ENCODE measurements around the gene CGN.
"Not testable (repeated sequence)": the region's sequence is repeated elsewhere in the genome, so short reads cannot be mapped to it uniquely, and the experiment has no call there.

The CGN gene

DNA sequence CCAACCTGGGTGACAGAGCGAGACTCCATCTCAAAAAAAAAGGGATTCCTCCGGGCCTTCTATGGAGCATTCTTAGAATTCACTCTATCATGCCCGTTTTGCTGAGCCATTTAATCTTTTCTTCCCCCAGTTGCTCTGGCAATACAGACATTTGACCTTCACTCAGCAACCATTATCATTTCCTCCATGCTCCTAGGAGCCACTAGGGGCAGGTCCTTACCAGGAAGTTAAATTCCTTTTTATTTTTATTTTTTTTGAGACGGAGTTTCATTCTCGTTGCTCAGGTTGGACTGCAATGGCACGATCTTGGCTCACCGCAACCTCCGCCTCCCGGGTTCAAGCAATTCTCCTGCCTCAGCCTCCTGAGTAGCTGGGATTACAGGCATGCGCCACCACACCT is 9.7 kb upstream of the CGN start:
- no peak for DNase-seq

DNA sequence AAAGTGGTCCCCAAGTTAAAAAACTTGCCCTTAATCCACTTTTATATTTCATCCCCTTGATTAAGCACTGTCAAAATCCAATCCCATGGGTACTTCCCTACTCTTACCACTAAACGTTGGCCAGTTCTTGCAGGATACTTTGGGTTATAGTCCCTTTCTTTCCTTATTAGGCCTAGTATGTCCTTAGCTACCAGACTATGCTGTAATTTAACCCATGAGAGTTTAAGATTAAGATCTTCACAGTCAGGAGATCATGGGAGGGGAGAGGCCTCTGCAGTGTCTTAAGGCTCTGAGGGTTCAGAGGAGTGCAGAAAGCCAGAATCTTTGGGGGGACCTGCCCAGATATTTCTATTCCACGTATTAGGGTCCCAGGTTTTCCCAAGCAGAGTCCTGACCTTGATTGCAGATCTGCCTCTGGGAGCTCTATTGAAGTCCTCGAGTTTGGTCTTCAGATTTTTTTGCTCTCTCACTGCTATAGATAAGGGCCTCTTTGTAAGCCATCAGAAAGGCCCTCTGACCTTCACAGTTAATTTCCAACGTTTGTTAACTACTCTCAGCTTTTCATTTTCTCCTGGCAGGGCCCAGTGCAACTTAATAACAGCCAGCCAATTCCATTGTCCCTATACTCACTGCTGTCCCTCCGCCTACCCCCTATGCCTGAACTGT is 9.0 kb upstream of the CGN start:
- no peak for DNase-seq

DNA sequence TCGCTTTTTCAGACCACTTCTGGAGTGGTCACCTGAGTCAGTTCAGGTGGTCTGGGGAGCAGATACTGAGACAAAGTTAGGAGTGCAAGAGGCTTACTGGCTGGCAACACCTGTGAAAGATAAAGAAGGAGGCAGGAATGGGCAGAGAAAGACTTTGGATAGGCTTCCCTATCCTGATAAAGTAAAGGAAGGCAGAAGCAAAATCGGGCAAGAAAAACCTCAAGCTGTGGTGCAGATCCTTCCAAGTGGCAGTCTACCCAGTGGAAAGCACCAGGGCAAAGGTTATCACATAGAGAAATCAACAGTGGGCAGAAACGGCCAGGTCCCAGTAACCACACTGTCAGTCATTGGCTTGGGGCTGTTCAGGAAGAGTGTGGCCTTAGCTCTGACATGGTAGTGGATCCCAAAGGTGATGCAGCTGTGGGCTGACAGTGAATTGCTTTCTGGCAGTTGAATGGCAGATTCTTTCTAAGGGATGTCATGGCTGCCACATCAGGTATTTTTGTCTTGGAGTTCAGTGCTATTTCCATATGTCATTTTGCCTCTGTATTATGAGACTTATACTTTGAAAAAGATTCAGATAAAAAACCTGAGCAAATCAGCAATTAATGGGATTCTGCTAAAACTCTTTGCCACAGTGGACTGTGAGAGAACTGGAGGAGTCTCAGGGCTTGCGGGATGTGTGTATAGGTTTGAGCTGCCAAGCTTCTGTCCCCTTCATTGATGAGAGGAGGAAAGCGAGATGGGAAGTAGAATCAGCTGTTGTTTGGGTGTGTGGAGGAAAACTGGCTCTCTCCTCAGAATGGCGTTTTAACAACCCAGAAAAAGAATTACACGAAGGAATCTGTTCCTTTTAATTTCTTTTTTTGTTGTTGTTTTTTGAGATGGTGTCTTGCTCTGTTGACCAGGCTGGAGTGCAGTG is 8.1 kb upstream of the CGN start:
- no peak for DNase-seq

DNA sequence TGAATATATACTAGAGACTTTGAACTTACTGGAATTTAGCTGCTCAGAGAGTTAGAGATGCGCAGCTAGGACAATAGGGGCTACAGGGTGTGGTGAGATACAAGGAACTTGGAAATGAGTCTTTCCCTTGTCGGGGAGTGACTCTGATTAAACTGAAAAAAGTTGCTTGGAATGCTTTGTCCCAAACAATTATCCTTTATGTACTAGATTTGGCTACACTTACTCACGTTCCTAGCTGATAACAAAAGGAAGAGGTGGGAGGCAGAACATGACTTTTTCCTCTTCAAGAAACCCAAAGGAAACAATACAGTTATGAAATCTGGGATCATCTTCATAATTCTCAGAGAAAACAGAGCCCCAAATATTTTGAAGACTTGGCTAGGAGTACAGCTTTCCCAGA is 6.9 kb upstream of the CGN start:
- DNase-seq: no peak

DNA sequence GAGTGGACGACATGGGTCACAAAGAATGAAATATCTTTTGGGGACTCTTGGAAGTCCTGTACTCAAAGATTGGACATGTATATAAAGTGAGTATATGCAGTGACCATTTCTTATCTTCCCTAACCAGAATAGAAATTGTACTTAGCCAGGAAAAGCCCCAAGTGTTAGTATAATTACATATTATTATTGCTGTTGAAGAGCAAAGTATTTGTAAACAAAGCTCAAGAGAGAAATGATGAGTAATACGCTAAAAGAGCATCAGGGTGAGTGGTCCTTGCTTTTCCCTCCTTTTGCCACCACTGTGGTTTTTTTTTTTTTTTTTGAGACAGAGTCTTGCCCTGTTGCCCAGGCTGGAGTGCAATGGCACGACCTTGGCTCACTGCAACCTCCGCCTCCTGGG is 6.4 kb upstream of the CGN start:
- no peak for DNase-seq

DNA sequence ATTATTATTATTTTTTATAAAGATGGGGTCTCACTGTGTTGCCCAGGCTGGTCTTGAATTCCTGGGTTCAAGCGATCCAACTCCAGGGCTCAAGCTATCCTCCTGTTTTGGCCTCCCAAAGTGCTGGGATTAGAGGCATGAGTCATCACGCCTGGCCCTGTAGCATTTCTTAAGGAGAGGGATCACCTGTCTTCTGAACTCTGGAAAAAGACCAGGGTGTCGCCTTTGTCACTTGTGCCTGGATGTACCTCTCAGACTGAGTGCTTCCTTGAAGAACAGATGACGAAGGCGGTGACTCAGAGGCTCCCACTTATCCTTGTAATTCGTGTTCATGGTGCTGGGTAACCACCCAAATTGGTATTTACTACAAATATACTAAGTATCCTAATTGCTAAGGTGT is 2.4 kb upstream of the CGN start:
- DNase-seq: no peak

DNA sequence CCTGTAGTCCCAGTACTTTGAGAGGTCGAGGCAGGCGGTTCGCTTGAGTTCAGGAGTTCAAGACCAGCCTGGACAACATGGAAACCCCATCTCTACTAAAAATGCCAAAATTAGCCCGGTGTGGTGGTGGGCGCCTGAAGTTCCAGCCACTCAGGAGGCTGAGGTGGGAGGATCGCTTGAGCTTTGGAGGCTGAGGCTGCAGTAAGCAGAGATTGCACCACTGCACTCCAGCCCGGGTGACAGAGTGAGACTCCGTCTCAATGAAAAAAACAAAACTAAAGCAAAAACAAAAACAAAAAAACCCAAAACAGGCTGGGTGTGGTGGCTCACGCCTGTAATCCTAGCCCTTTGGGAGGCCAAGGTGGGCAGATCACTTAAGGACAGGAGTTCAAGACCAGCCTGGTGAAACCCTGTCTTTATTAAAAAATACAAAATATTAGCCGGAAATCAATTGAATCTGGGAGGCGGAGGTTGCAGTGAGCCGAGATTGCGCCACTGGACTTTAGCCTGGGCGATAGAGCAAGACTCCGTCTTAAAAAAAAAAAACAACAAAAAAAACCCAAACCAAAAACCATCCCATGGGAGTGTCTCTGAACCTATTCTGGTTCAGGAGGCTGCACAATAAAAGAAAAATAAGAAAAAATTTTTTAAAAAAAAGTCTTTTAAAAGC is 1.7 kb upstream of the CGN start:
- DNase-seq: no peak

DNA sequence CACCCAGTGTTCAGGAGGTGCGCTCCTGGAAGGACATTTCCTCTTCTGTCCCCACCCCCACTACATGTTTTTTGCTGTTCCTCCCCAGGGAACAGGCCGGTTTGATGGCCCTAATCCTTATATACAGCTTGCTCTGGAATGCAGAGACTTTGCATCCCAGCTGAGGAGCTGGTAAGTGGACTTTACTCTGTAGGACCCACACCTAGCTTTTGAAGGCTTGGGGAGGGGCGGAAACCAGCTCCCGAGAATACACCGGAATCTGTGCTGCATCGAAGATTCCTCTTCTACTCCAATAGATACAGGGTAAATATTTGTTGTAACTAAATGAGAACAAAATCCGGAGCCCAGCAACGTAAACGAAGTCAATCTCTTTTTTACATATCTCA is 1.2 kb upstream of the CGN start:
- DNase-seq: no peak

DNA sequence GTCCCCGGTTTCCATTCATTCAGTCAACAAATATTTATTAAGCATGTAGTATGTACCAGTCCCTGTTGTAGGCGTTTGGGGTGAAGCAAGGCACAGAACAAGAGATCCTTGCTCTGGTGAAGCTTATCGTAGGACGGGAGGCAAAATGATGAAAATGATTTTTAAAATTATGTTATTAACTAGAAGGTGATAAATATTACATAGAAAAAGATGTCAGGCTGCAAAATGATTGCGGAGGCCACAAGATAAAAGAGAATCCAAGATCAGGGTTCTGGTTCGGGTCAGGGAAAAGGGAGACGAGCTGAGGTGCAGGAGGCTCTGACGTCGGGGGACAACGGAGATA is 602 bp upstream of the CGN start:
- no peak for DNase-seq

DNA sequence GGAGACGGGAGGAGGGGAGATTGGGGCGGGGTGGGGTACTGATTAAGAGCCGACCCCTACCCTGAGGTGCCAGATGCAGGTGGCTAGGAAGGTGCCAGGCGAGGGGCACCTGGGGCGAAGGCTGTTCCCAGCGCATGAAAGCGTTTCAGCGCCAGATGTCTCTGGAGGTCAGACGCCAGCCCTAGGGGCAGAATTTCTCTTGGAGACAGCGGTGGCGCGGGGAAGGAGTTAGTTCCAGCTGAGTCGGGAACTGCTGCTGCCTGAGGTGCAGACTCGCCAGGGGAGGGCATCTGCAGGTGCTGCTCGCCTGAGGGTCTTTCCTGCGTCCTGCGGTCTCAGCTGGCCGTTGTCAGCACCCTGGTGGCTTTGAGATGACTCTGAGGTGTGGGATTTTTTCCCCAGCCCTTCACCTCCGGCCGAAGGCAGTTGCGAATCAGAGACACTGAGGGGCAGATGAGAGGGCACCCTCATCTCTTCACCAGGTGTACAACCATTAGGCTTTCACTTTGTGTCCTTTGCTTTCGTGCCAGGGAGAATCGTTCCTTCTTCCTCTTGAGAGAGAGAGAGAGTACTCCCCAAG is 539 bp downstream of the CGN start:
- no peak for DNase-seq

DNA sequence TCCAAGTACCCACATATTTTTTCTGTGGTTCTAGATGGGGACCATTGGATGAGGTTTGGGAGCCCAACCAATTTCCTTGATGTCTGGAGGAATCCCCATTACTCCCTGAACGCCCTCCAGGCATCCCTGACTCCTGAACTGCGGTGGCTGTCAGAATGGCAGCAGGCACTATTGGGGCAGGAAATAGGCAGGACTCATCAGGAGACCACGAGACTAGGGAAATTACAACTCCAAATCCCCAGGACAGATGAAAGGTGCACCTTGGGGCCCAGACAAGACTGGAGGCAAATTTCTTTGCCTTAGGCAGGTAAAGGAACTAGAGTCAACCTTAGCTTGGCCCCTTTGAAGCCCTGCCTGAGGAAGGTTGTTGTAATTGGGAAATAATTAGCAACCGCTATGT is 1.1 kb downstream of the CGN start:
- DNase-seq: no peak

DNA sequence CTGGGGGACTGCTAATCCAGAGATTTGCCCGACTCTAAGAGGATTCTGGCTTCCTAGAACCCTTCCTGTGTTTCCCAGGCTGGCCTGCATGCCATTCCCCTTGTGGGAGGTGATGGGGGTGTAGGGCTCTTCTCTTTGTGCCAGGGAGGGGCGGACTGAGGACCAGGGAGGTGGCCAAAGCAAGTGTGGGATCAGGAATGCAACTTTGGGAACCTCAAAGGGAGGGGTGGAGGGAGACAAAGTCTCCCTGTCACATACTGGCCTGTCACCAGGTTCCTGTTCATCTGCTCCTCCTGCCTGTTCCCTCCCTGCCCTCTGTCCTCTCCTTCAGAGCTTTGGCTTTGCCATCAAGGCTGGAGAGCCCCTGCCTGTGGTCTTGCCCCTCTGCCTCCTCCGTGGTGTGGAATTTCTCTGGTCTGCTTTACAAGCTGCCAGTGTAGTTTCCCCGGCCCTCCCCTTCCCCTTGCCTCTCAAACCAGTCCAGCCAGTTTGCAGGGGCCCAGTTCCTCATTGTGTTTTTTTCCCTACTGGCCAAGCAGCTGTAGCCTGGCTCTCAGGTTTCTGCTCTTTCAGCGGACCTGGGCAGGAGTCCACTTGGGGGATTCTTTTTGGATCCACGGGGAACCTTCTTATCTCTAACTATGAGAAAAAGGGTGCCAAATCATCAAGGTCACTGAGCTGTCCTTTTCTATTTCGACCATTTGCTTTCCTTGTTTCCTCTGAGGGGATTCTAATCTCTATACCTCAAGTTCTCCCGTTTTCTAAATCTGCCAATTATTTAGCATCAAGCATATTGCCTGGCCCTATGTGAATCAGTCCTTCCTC is 1.8 kb downstream of the CGN start:
- DNase-seq: no peak

DNA sequence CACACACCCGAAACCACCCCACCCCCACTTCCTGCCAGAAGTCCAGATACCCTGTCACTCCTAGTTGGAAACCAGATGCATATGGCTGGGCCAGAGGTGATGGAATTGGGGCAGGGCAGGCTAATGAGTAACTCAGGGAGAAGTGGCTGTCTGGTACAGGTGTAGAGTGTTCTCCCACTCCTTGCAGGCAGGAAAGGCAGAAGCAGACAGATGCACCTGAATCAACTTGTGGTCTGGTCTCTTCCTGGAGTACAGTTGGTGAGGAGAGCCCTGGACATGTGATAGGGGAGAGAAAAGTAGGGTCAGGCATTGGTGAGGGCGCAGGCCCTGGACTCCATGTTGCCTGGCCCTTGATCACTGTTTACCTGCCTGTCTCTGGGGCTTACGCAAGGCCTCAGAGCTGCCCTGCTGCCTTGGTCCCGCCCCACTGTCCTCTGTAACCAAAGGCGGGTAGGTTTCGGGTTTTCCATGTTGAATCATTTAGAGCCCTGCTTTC is 2.5 kb downstream of the CGN start:
- DNase-seq: no peak

DNA sequence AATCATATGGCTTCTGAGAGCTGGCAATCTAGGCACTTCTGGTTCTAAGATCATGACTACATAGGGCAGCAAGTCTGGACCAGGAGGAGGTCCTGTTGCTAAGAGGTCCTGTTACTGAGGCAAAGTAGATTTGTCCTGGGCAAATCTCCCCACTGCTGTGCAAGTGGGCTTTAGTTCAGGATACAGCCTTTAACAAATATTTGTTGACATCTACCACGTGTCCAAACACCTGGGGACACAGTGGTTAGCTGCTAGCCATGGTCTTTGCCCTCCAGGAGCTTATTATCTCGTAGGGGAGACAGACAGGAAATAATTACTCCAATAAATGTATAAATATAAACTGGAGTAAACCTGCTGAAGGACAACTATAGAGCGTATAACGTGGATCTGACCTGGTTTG is 3.2 kb downstream of the CGN start:
- DNase-seq: no peak

DNA sequence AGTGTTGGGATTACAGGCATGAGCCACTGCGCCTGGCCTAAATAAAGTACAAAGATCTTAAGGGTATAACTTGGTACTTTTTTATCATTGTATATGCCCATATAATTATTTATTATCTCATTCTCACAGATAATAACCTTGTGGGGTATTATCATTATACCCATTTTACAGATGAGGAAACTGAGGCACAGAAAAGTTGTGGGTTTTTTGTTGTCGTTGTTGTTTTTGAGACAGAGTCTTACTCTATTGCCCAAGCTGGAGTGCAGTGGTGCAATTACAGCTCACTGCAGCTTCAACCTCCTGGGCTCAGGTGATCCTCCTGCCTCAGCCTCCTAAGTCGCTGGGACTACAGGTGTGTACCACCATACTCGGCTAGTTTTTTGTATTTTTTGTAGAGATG is 4.1 kb downstream of the CGN start:
- no peak for DNase-seq

DNA sequence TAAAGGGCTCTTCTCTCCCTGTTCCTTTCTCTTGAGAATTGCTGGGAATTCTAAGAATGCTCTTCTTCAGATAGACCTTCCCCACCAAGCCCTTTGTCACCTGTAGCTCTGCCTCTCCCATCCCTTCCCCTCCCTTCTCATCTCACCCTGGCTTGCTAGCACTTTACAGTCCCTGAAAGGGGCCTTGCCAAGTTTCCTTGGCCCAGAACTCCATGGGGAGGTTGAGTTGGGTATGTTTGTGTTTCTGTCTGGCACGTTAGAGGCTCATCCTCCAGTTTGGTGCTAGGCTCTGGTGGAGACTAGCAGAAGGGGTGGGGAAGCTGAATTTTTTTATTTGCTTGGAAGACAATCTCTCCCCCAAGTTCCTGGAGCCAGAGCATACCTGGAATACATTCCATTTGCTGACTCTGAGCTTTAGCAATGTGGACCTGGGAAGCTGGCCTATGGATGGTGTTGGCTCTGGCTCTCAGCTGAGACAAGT is 4.9 kb downstream of the CGN start:
- DNase-seq: no peak

DNA sequence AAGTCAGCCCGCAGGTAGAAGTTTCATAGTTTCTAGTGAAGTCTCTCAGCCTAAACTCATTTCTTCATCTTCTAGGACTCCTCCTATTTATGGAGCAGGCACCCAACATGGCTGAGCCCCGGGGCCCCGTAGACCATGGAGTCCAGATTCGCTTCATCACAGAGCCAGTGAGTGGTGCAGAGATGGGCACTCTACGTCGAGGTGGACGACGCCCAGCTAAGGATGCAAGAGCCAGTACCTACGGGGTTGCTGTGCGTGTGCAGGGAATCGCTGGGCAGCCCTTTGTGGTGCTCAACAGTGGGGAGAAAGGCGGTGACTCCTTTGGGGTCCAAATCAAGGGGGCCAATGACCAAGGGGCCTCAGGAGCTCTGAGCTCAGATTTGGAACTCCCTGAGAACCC is 7.2 kb downstream of the CGN start:
- no peak for DNase-seq

DNA sequence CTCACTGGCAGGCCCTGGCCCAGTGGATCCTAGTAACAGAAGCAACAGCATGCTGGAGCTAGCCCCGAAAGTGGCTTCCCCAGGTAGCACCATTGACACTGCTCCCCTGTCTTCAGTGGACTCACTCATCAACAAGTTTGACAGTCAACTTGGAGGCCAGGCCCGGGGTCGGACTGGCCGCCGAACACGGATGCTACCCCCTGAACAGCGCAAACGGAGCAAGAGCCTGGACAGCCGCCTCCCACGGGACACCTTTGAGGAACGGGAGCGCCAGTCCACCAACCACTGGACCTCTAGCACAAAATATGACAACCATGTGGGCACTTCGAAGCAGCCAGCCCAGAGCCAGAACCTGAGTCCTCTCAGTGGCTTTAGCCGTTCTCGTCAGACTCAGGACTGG is 7.7 kb downstream of the CGN start:
- no peak for DNase-seq

DNA sequence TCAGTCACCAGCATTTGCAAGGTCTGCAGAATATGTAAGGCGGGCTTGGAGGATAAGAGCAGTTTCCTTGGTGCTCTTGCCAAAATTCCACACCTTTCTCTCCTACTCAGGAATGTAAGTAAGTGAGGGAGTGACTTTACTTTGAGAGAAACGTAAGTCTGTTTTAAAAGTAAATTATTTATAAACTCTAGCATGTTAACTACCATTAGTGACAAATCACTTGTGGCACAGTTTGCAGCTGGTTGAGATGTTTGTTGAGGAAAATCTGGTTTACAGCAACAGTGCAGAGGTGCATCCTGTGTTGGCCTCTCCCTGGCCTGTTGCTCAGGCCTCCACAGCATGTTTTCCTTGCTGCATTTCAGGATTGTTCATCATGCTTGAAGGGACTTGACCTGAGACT is 8.5 kb downstream of the CGN start:
- no peak for DNase-seq

DNA sequence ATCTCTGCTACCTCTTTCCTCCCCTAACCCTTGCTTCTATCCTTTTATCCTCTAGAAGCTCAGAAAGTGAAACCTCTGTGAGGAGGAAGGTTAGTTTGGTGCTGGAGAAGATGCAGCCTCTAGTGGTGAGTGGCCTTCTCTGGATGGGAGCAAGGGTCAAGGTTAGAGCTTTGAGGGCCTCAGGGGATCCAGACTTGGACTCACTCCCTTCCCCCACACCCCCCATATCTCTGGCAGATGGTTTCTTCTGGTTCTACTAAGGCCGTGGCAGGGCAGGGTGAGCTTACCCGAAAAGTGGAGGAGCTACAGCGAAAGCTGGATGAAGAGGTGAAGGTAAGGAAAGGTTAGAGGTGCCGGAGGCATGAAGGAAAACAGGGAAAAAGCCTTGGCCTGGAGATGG is 9.2 kb downstream of the CGN start:
- DNase-seq: no peak

DNA sequence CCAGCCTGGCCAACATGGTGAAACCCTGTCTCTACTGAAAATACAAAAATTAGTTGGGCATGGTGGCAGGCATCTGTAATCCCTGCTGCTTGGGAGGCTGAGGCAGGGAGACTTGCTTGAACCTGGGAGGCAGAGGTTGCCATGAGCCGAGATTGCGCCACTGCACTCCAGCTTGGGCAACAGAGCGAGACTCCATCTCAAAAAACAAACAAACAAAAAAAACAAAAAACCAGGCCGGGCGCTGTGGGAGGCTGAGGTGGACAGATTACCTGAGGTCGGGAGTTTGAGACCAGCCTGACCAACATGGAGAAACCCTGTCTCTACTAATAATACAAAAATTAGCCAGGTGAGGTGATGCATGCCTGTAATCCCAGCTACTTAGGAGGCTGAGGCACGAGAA is 11.2 kb downstream of the CGN start:
- DNase-seq: not testable (repeated sequence)

DNA sequence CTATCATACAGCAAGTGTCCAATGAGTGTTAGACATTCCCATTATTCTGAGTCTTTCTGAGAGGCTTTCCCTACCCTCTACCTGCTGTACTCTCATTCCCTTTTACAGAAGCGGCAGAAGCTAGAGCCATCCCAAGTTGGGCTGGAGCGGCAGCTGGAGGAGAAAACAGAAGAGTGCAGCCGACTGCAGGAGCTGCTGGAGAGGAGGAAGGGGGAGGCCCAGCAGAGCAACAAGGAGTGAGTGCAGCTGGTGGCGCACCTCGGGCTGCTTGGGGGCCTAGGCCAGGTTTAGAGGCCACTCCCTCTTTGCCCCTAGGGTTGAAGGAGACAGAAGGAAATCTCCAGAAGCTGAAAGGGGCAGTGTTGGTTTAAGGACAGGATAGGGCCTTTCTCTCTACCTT is 12.1 kb downstream of the CGN start:
- DNase-seq: no peak

DNA sequence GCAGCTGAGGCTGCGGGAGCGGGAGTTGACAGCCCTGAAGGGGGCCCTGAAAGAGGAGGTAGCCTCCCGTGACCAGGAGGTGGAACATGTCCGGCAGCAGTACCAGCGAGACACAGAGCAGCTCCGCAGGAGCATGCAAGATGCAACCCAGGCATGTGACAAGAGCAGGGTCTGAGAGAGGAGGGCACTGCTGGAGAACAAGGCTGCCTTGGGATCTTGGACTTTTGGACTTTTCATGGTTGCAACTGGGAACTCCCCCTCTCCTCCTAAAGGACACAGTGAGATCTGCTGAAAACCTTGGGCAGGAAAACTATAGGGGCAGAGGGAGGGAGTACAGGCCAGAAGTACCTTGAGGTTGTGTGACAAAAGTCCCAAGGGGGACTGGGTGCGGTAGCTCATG is 13.5 kb downstream of the CGN start:
- DNase-seq: no peak

All from NCI-H1436 (cell line).